Urothelium cell line (cell line): ENCODE results near the gene RARRES1.

ENCODE experiments used
- DNase-seq: peaks from one replicate; pipeline ENCODE4 v3.0.0; 2011; ENCODE audit warnings: low spot score, mixed read lengths
- FAIRE-seq: peaks from 2 replicates; lab custom pipeline; 2011; peaks lifted over from hg19 to GRCh38; lab: Jason Lieb, UNC

RARRES1 gene

GRCh38 chr3:158765518-158766205 is 33.4 kb upstream of the RARRES1 start:
- DNase-seq, result no peak
- FAIRE-seq, result no peak

- FAIRE-seq (no peak), DNase-seq (no peak)
Observed at GRCh38 chr3:158763421-158763820, 31.2 kb upstream of the RARRES1 start.

GRCh38 chr3:158762701-158763100 is 30.4 kb upstream of the RARRES1 start:
- no peak for DNase-seq
- FAIRE-seq, result no peak

GRCh38 chr3:158761350-158761749 is 29.1 kb upstream of the RARRES1 start:
- no peak for FAIRE-seq
- no peak for DNase-seq

GRCh38 chr3:158755421-158755820 is 23.2 kb upstream of the RARRES1 start:
- no peak for DNase-seq
- FAIRE-seq, result no peak

GRCh38 chr3:158753854-158754253 is 21.6 kb upstream of the RARRES1 start:
- FAIRE-seq (no peak), DNase-seq (no peak)

- DNase-seq (no peak), FAIRE-seq (no peak)
Observed at GRCh38 chr3:158751316-158751715, 19.1 kb upstream of the RARRES1 start.

GRCh38 chr3:158750016-158750415 is 17.8 kb upstream of the RARRES1 start:
- FAIRE-seq, result no peak
- no peak for DNase-seq

GRCh38 chr3:158749526-158749925 is 17.3 kb upstream of the RARRES1 start:
- DNase-seq (no peak), FAIRE-seq (no peak)

GRCh38 chr3:158748237-158748828 is 16.1 kb upstream of the RARRES1 start:
- no peak for FAIRE-seq
- no peak for DNase-seq

- no peak for DNase-seq
- no peak for FAIRE-seq
Observed at GRCh38 chr3:158747417-158747816, 15.2 kb upstream of the RARRES1 start.

- FAIRE-seq, result no peak
Observed at GRCh38 chr3:158745551-158745950, 13.3 kb upstream of the RARRES1 start.

GRCh38 chr3:158744567-158745288 is 12.5 kb upstream of the RARRES1 start:
- FAIRE-seq (no peak), DNase-seq (no peak)

More at GRCh38 chr3:158745551-158745950, 13.3 kb upstream of the RARRES1 start:
- no peak for DNase-seq

- DNase-seq, result no peak
- no peak for FAIRE-seq
Observed at GRCh38 chr3:158743664-158744566, 11.7 kb upstream of the RARRES1 start.

GRCh38 chr3:158742871-158743663 is 10.8 kb upstream of the RARRES1 start:
- FAIRE-seq, result no peak
- DNase-seq, result no peak

GRCh38 chr3:158739661-158740060 is 7.4 kb upstream of the RARRES1 start:
- no peak for FAIRE-seq

GRCh38 chr3:158739078-158739477 is 6.8 kb upstream of the RARRES1 start:
- no peak for DNase-seq
- no peak for FAIRE-seq

More at GRCh38 chr3:158739661-158740060, 7.4 kb upstream of the RARRES1 start:
- DNase-seq, result no peak

GRCh38 chr3:158738653-158739052 is 6.4 kb upstream of the RARRES1 start:
- DNase-seq (no peak), FAIRE-seq (no peak)

- FAIRE-seq, result no peak
- no peak for DNase-seq
Observed at GRCh38 chr3:158737976-158738615, 5.8 kb upstream of the RARRES1 start.

- DNase-seq, result no peak
- FAIRE-seq, result no peak
Observed at GRCh38 chr3:158737410-158737809, 5.2 kb upstream of the RARRES1 start.
